Endometrium (tissue), 2 donors: ENCODE results near the gene ONECUT3.

Experiments used
- FAIRE-seq: peaks from 2 replicates; lab custom pipeline; 2012; peaks lifted over from hg19 to GRCh38; lab: Jason Lieb, UNC
- donor health status: control.
- donor health status: control.

ONECUT3 gene

GRCh38 chr19:1768248-1768647 is 14.9 kb downstream of the ONECUT3 start:
- FAIRE-seq = no peak

GRCh38 chr19:1768918-1769644 is 15.8 kb downstream of the ONECUT3 start:
- no peak for FAIRE-seq

GRCh38 chr19:1769645-1769985 is 16.3 kb downstream of the ONECUT3 start:
- no peak for FAIRE-seq

GRCh38 chr19:1770866-1771576 is 17.7 kb downstream of the ONECUT3 start:
- FAIRE-seq = no peak

GRCh38 chr19:1773184-1773583 is 19.9 kb downstream of the ONECUT3 start:
- FAIRE-seq = no peak

GRCh38 chr19:1774989-1775772 is 21.9 kb downstream of the ONECUT3 start:
- no peak for FAIRE-seq

- no peak for FAIRE-seq
These were observed 22.8 kb downstream of the ONECUT3 start for GRCh38 chr19:1775951-1776605.

GRCh38 chr19:1776606-1777147 is 23.4 kb downstream of the ONECUT3 start:
- no peak for FAIRE-seq

GRCh38 chr19:1777149-1777548 is 23.8 kb downstream of the ONECUT3 start:
- no peak for FAIRE-seq

GRCh38 chr19:1779574-1779973 is 26.3 kb downstream of the ONECUT3 start:
- no peak for FAIRE-seq

- no peak for FAIRE-seq
These were observed 27.1 kb downstream of the ONECUT3 start for GRCh38 chr19:1780272-1780958.

GRCh38 chr19:1782521-1782920 is 29.2 kb downstream of the ONECUT3 start:
- FAIRE-seq = no peak

- no peak for FAIRE-seq
These were observed 30.0 kb downstream of the ONECUT3 start for GRCh38 chr19:1783354-1783753.

- FAIRE-seq = no peak
These were observed 30.6 kb downstream of the ONECUT3 start for GRCh38 chr19:1783874-1784273.

- FAIRE-seq = no peak
These were observed 32.0 kb downstream of the ONECUT3 start for GRCh38 chr19:1785310-1785709.

- no peak for FAIRE-seq
These were observed 33.4 kb downstream of the ONECUT3 start for GRCh38 chr19:1786668-1787067.

- FAIRE-seq = no peak
These were observed 33.8 kb downstream of the ONECUT3 start for GRCh38 chr19:1787116-1787515.

- no peak for FAIRE-seq
These were observed 36.1 kb downstream of the ONECUT3 start for GRCh38 chr19:1789261-1790041.

GRCh38 chr19:1790054-1790792 is 36.9 kb downstream of the ONECUT3 start:
- FAIRE-seq = no peak

- FAIRE-seq = no peak
These were observed 38.6 kb downstream of the ONECUT3 start for GRCh38 chr19:1791879-1792278.
